GM10847 (cell line): ENCODE measurements around the gene OSGIN1.

Source experiments
- POLR2A ChIP-seq: IDR thresholded peaks from 2 replicates; pipeline ENCODE4 v1.6.1; 2011; ENCODE audit not compliant: insufficient read length; ENCODE audit errors: extremely low read depth

The OSGIN1 gene

GRCh38 chr16:83934684-83934977, 18.4 kb upstream of the OSGIN1 start:
- TF ChIP-seq POLR2A: no peak

GRCh38 chr16:83935005-83935857, 17.8 kb upstream of the OSGIN1 start:
- no peak for TF ChIP-seq POLR2A

- TF ChIP-seq POLR2A: no peak
These were observed 17.2 kb upstream of the OSGIN1 start for GRCh38 chr16:83935858-83936255.

- no peak for TF ChIP-seq POLR2A
These were observed 16.4 kb upstream of the OSGIN1 start for GRCh38 chr16:83936581-83937165.

DNA sequence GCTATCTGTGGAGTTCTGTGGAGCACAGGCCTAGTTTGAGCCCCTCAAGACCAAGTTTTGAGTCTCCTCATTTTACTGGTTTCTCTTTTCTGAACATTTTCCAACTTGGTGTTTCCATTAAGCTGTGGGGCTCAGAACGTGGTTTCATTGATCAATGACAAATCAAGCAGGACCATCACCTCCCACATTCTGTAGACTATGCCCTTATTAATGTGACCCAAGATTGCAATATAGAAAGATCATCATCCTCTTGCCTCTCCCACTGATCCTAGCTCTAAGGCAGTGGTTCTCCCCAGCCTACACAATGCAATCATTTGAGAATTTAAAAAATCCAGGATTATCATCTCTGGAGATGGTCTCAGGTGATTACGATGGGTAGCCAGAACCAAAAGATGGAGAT, 15.8 kb upstream of the OSGIN1 start:
- no peak for TF ChIP-seq POLR2A

- no peak for TF ChIP-seq POLR2A
These were observed 14.8 kb upstream of the OSGIN1 start for GRCh38 chr16:83937922-83938885.

GRCh38 chr16:83939266-83939855, 13.7 kb upstream of the OSGIN1 start:
- no peak for TF ChIP-seq POLR2A

DNA sequence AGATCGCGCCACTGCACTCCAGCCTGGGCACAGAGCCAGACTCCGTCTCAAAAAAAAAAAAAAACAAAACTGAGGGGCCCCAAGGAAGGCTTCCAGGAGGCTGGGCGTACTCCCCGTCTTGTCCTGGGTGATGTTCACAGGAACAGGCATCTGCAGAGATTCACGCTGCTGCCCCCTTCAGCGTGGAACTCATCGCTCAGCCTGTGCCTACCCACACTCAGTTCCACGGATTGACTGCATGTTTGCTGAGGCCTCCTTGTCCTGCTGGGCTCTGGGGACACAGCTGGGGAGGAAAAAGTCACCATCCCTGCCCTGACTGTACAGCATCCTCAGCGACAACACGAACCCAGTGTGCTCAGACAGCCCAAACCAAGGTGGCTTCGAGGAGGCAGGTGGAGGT, 12.9 kb upstream of the OSGIN1 start:
- no peak for TF ChIP-seq POLR2A

DNA sequence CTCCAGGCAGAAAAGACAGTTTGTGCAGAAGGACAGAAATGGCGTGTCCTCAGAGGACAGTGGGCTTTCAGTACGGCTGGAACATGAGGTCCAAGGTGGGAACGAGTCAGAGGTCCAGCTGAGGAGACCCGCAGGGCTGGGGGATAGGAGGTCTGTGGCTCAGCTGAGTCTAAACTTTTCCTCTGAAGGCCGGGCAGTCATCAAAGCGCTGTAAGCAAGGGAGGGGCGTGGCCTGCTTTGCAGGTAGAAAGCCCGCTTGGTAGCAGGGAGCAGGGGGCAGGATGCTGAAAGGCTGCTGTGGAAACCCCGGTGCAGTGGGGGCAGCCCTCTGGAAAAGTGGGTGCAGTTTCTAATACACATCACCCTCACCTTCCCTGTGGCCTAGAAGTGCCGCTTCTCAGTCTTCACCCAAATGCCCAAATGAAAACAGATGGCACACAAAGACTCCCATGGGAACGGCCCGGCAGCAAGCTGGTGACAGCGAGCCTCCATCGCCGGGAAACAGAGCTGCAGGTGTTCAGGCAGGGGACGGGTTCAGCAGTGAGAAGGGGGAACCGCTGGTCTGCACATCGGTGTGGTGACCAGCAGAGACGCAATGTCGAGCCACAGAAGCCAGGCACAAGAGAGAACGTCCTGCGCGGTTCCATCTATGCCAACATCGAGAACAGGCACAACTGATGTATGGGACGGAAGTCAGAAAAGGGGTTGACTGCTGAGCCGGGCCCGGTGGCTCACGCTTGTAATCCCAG, 12.2 kb upstream of the OSGIN1 start:
- no peak for TF ChIP-seq POLR2A

DNA sequence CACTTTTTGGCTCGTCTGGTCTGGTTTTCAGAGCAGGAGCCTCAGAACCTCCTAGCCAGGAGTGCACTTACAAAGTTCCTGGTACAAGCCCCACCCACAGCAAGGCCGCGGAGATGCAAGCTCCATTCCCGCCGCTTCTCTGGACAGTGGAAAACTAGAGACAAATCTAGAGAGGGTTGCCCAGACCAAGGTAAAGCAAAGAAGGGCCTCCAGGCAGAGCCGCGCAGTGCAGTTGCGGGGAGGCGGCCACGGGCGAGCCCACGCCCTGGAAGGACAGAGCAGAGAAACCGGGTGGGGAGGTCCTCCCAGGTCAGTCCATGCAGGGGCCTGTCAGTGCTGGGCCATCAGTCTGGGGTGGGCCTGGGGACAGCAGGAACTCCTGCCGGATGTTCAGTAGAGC, 11.0 kb upstream of the OSGIN1 start:
- TF ChIP-seq POLR2A: no peak

GRCh38 chr16:83942815-83943515, 10.1 kb upstream of the OSGIN1 start:
- TF ChIP-seq POLR2A: no peak

DNA sequence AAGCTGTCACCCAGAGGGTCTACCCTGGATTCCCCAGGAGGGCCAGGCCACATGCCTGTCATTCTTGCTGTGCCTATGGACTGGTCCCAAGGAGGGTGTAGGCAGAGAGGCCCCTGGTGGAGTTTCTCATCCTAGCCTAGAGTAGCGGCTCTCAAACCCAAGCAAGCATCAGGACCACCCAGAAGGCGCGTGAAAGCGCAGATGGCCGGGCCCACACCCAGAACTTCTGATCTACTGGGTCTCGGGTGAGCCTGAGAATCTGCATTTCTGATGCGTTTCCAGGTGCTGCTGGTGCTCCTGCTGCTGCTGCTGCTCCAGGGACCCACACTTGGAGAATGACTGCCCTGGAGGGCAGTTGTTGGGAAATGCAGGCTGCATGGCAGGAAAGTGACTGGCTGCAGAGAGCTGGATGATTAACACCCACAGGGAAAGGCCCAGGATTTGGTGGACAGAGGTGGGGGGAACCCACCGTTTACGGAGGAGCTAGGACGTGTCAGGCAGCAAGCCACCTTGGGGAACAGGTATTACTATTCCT, 9.5 kb upstream of the OSGIN1 start:
- TF ChIP-seq POLR2A: no peak

- no peak for TF ChIP-seq POLR2A
These were observed 7.5 kb upstream of the OSGIN1 start for GRCh38 chr16:83945587-83945986.

GRCh38 chr16:83946154-83946780, 6.8 kb upstream of the OSGIN1 start:
- no peak for TF ChIP-seq POLR2A
